ENCODE results near the gene PRKCA.

The PRKCA gene

GRCh38 chr17:66760324-66760723 is 457.9 kb downstream of the PRKCA start:
- no peaks in the 10 kb centered on the region for H3K79me2 ChIP-seq (ENCODE audit: control insufficient read depth, low read length)
- H3K27me3 ChIP-seq (ENCODE audit: control insufficient read depth, low read length) = no peaks in the 10 kb centered on the region
- no peaks in the 10 kb centered on the region for H4K20me1 ChIP-seq (ENCODE audit: control insufficient read depth, insufficient read depth, low read depth, low read length)
- H3K4me2 ChIP-seq (ENCODE audit: low read length) = no peak overlapping the region
- H3F3A ChIP-seq (ENCODE audit: control insufficient read depth, insufficient read depth) = no peaks in the 10 kb centered on the region
- H3K27ac ChIP-seq (ENCODE audit: low read depth, low read length) = no peak overlapping the region
- TF ChIP-seq EZH2phosphoT487 (IDR thresholded peaks at IDR 0.05; ENCODE audit: borderline replicate concordance, low read length) (no peak), CTCF (IDR thresholded peaks at IDR 0.05; ENCODE audit: low read depth, low read length, poor library complexity, severe bottlenecking) (no peak)
- no peaks in the 10 kb centered on the region for H3K9me3 ChIP-seq (ENCODE audit: control insufficient read depth, insufficient read depth, low read length)
- no peaks in the 10 kb centered on the region for H3K36me3 ChIP-seq (ENCODE audit: control insufficient read depth, low read length)
- no peaks in the 10 kb centered on the region for H3K4me1 ChIP-seq (ENCODE audit: control insufficient read depth, low read length)
- H3K9me2 ChIP-seq (replicated peaks; ENCODE audit: control insufficient read depth, low read length) = no peaks in the 10 kb centered on the region
- H3K4me3 ChIP-seq (ENCODE audit: low read length) = no peak overlapping the region

- Histone ChIP-seq H3K4me1 (ENCODE audit: control insufficient read depth, low read length) (peaks cover 4% of the 10 kb centered on the region), H3K4me3 (ENCODE audit: low read length) (no peak overlapping the region), H3K27ac (ENCODE audit: low read depth, low read length) (no peak overlapping the region), H3K9me2 (replicated peaks; ENCODE audit: control insufficient read depth, low read length) (no peaks in the 10 kb centered on the region), H3K4me2 (ENCODE audit: low read length) (no peak overlapping the region), H3K36me3 (ENCODE audit: control insufficient read depth, low read length) (no peaks in the 10 kb centered on the region), H3K79me2 (ENCODE audit: control insufficient read depth, low read length) (no peaks in the 10 kb centered on the region), H3F3A (ENCODE audit: control insufficient read depth, insufficient read depth) (no peaks in the 10 kb centered on the region), H3K27me3 (ENCODE audit: control insufficient read depth, low read length) (no peaks in the 10 kb centered on the region), H4K20me1 (ENCODE audit: control insufficient read depth, insufficient read depth, low read depth, low read length) (no peaks in the 10 kb centered on the region), H3K9me3 (ENCODE audit: control insufficient read depth, insufficient read depth, low read length) (no peaks in the 10 kb centered on the region)
- TF ChIP-seq EZH2phosphoT487 (IDR thresholded peaks at IDR 0.05; ENCODE audit: borderline replicate concordance, low read length) (no peak), CTCF (IDR thresholded peaks at IDR 0.05; ENCODE audit: low read depth, low read length, poor library complexity, severe bottlenecking) (no peak)
Measured at GRCh38 chr17:66762276-66762675, 459.9 kb downstream of the PRKCA start.

GRCh38 chr17:66763056-66763455 is 460.6 kb downstream of the PRKCA start:
- Histone ChIP-seq H3K9me3 (ENCODE audit: control insufficient read depth, insufficient read depth, low read length) (peaks cover under 1% of the 10 kb centered on the region; the same call in 1 of the 2 replicates), H4K20me1 (ENCODE audit: control insufficient read depth, insufficient read depth, low read depth, low read length) (no peaks in the 10 kb centered on the region), H3K79me2 (ENCODE audit: control insufficient read depth, low read length) (no peaks in the 10 kb centered on the region), H3K36me3 (ENCODE audit: control insufficient read depth, low read length) (peaks cover 6% of the 10 kb centered on the region; the same call in 1 of the 2 replicates), H3K9me2 (replicated peaks; ENCODE audit: control insufficient read depth, low read length) (no peaks in the 10 kb centered on the region), H3K27me3 (ENCODE audit: control insufficient read depth, low read length) (no peaks in the 10 kb centered on the region), H3K4me1 (ENCODE audit: control insufficient read depth, low read length) (peaks cover 12% of the 10 kb centered on the region), H3K4me2 (ENCODE audit: low read length) (no peak overlapping the region), H3F3A (ENCODE audit: control insufficient read depth, insufficient read depth) (no peaks in the 10 kb centered on the region), H3K27ac (ENCODE audit: low read depth, low read length) (no peak overlapping the region), H3K4me3 (ENCODE audit: low read length) (no peak overlapping the region)
- no peak for TF ChIP-seq CTCF (IDR thresholded peaks at IDR 0.05; ENCODE audit: low read depth, low read length, poor library complexity, severe bottlenecking)
- TF ChIP-seq EZH2phosphoT487 (IDR thresholded peaks at IDR 0.05; ENCODE audit: borderline replicate concordance, low read length) = no peak

All from DOHH2 (cell line).